HG02981 (cell line): ENCODE measurements around the gene POFUT2.

Experiments used
- ATAC-seq: cut with Tn5 transposase; IDR thresholded peaks from one replicate; pipeline ENCODE4 v1.9.1; 2021; ENCODE audit warnings: mild to moderate bottlenecking, moderate library complexity; ENCODE audit not compliant: unreplicated experiment

The POFUT2 gene

DNA sequence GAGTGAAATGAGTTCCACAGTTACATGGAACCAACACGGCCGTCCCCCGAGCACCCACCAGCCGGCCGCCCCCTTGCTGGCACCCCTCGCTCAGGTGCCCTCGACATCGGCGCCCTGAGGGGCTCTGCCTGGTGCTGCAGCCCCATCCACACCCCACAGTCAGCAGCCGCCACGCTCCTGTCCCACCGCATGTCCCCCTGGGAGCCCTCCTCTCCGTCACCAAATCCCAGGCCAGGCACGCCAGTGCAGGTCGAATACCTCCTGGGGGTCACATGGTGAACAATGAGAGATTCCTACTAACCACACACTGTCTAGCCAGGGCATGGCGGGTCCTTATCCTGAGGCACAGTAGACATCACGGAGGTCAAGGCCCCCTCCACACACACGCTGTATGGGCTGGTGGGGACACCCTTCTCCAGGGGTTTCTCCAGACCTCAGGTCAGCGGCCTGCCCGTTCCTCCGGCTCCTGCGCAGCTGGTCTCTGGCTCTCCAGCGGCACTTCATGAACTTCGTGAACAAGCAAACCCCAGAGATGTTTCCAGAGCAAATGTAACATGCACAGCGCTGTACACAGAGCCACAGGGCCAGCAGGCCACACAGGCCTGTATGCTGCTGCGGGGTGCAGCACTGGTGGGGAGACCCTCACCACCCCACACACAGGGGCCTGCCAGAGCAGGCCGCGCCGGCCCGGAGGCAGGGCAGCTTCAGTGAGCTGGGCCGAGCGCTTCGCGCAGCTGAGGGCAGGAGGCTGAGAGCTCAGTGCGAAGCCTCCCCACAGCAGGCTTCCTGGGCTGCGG, 21.8 kb downstream of the POFUT2 start:
- ATAC-seq, result no peak

DNA sequence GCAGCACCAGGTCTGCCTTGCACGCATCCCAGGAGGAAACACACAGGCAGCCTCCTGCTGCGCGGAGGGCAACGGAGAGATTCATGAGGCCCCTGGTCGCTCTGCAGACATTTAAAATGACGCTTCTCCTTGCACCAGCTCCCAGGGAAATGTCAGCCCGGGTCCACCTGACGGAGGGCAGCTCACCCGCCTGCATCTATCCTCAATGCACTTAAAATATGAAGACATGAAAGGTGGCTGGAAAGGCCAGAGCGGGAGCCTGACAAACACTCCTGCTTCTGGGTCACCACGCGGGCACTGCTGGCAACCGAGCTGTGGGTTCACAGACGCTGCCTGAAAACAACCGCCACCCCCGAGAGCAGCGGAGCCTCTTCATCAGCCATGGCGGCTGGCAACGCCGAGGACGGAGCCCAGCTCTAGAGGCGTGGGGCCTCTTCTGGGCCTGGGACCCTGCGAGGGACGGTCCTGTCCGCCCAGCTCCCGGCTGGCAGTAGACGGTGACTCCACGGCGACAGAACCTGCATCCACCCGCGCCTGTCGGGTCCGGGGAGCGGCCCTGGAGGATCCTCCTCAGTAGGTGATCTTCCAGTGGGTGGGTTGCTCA, 22.7 kb downstream of the POFUT2 start:
- no peak for ATAC-seq

DNA sequence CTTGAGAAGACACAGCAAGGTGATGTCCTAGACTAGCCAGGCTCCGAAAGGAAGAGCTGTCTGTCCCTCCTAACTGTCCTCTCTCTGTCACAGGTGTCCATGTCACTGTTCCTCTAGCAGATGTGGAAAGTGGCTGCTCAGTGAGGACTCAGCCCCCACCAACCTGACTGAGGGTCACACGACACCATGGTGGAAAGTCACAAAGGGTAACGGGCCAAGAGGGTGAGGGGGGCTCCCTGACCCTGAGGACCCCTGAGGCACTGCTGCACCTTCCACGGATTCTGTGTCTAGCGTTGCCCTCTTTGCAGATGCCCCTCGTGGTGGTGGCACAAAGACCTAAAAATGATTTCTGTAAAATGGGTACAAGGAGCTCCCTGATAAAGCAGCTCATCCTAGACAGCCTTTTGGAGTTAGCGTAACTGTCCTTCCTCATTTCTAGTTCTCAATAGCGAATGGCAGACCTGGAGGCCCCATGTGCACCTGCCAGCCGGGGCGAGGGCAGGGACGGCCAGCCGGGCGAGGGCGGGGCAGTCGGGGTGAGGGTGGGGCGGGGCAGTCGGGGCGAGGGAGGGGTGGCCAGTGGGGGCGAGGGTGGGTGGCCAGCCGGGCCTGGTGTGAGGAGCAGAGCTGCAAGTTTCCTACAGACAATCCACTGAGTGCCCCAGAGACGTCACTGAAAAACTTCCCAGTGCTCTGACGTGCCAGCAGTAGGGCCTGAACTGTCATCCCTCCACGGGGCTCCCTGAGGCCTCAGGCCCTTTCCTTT, 23.4 kb downstream of the POFUT2 start:
- ATAC-seq, result no peak

DNA sequence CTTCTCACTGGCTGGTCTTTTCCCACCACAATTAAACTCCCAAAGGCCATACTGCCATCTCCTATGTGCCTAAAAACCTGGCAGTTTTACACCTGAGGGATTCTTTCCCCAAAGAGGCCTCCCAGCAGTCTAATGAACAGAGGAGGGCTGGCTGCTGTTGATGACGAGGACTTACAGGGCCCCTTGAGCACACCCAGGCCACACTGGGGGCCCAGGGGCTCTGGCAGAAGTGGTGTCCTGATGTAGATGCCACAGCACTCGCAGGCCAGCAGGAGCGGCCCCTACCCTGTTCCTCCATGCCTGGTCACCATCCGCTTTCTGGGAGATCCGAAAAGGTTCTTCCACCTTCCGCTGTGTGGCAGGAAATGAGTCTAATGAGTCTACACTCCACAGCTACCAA, 24.2 kb downstream of the POFUT2 start:
- no peak for ATAC-seq

DNA sequence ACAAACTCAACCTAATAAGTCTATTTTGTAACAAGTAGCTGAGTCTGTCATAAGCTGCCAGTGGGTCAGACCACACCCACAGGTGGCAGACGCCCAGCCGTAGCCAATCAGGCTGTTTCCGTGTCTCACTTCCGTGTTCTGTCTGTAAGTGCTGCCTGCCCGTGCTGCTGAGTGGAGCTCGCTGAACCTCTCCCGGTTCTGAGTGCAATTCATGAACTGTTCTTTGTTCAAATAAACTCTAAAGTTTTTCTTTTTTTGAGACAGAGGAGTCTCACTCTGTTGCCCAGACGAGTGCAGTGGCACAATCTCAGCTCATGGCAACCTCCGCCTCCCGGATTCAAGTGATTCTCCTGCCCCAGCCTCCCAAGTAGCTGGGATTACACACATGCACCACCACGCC, 25.1 kb downstream of the POFUT2 start:
- no peak for ATAC-seq

DNA sequence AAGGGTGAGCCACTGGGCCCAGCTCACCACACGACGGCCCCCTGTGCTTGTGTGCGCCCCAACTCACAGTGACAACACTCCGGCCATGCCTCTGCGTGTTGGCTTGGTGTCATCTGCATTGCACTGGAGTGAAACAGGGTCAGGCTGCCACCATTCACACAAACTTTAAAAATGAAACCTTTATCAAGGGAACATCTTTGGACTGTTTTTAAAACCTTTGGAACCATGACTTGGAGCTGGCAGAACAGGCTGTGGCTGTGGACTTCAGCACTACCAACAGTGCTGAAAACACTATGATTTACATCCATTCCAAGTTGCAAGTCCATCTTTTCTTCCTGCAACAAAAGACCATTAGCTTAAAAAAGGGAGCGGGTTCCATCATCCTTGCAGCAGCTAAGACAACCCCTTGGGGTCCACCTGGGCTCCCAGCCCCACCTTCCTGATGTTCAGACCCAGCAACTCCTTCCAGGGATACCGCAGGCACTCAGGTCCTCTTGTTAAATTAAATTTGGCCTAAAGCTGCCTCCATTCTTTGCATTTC, 25.6 kb downstream of the POFUT2 start:
- ATAC-seq, result no peak

DNA sequence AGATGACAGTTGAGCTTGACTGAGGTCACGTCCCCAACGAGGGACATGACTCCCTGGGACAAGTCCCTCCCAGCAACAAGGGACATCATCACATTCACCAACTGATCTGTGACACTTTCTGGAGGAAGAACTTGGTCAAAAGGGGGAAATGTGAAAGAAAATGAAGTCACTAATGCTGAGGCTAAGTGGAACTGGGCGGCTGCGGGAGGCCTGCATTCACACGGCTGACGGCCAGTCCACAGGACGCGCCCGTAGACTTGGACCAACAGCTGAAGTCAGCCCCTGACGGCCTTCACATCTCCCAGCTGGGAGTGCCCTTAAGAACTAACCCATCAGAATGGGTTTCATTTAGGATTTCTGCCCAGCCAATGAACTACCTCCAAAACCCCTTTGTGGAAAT, 26.6 kb downstream of the POFUT2 start:
- no peak for ATAC-seq

DNA sequence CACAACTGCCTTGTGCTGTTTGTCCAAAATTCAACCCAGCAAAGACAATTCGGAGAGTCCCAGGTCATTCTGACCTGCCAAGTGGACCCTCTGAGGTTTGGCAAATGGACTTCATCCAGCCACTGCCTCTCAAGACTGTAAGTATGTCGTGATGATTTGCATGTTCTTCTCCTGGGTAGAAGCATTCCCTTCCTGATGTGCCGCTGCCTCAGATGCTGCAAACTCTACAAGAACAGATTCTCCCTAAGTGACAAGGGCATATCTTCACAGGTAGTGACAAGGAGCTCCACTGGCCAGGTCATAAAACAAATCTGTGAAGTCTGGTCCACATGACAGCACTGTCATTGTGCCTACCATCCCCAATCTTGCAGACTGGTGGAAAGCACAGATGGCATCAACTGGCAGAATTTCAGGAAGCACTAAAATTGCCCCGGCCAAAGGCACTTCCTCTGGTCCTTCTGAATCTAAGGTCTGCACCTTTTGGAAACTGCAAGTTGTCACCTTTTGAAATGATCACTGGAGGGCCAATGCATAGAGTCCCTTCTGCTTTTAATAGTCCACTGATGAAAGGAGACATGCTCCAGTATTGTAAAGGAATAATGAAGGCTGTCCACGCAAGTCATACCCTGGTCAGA, 27.4 kb downstream of the POFUT2 start:
- ATAC-seq, result no peak

DNA sequence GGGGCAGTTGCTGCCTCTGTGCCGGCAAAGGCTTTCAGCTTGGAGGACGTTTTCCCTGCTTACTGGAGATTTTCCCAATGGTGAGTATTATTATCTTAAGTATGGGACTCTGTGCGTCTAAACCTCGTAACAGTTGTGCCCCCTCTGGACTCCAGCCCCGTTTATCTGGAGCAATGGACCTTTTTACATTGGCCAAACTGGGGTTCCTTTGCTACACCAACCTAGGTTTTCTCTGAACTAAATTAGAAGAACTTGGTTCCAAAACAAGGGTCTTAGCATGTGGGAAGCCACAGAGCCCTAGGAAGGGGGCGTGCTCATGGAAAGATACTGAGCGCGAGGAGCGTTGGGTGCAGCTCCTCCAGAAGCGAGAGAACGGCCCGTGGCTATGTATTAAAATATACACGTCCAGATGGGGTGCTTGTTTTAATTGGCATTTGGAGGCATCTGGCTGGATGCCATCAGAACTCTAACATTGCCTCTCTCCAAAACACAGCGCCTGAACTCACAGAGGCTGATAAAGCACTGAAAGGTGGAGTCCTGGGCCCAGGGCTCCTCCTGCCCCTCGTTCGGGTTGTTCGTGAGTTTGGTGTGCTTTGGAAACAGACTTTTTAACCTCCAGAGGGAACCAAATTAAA, 28.4 kb downstream of the POFUT2 start:
- no peak for ATAC-seq

DNA sequence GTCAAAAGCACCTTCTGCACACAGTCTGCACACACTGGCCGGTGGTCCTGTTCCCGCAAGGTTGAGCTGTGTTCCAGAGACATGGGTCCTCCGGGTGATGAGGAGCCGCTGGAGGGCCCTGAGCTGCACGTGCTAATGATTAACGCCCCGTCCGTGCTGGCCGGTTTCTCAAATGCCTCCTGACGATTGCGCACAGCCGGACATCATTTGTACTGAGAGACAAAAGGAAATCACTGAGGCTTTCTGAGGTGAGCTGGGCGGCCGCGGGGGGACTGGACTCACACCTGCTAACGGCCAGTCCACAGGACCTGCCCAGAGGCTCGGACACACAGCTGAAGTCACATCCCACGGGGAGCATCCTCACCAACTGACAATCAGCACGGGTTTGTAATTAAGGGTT, 29.2 kb downstream of the POFUT2 start:
- no peak for ATAC-seq

DNA sequence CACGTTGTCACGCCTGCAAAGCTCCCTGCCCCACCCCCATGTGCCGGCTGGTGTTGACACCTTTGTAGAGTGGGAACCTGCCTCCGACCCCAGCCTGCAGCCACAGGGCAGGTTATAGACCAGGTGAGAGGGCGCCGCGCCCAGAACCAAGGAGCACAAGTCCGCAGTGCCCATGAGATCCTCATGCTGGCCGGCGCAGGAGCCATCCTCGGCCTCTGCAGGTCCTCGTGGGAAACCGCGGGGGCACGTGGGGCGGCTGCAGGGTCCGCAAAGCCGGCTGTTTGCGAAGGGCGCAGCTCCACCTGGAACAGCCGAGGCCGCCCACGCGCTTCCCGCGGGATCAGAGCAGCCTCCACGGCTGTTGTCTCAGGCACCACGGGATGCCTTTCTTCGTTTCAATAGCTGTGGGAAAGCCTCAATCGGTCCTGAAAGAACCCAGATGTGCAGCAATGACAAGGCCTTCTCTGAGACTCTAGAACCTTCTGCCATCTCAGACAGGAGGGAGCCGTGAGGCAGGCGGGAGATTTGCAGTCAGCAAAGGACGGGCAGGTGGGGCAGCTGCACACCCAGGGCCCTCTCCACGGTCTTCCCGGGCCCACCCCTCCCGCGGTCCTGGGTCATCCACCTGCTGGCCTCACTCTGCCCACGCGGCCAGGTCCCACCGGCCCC, 29.9 kb downstream of the POFUT2 start:
- ATAC-seq, result no peak

DNA sequence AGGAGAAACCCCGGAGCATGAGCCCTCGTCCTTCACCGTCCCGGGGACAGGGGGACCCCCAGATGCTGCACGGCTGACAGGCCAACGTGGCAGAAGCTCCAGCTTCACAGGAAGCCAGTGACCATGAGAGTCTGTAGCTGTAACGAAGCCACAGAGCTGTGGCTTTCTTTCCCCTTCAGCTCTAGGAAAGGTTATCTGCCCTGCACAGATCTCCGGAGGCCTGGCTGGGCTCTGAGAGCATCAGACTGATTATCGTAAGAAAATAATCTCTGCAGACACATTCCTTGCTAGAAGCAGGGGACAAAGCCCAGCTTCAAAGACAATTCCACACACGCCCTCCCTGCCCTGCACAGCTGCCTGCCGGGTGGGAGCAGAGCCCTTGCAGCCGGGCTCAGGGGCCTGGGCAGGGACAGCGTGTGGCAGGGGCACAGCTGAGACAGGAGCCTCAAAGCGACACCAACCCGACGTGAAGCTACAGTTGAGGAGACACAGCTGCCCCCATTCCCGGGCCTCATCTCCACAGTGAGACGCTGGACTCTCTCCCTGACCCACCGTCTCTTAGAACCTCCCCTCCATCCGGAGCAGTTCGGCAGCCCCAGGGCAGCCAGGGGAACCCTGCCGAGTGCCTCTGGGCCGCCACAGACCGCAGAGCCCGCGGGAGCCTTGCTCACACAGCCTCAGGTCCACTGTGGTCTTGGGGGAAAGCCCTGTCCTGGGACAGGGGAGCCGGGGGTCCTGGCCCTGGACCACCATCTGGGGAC, 30.6 kb downstream of the POFUT2 start:
- no peak for ATAC-seq

DNA sequence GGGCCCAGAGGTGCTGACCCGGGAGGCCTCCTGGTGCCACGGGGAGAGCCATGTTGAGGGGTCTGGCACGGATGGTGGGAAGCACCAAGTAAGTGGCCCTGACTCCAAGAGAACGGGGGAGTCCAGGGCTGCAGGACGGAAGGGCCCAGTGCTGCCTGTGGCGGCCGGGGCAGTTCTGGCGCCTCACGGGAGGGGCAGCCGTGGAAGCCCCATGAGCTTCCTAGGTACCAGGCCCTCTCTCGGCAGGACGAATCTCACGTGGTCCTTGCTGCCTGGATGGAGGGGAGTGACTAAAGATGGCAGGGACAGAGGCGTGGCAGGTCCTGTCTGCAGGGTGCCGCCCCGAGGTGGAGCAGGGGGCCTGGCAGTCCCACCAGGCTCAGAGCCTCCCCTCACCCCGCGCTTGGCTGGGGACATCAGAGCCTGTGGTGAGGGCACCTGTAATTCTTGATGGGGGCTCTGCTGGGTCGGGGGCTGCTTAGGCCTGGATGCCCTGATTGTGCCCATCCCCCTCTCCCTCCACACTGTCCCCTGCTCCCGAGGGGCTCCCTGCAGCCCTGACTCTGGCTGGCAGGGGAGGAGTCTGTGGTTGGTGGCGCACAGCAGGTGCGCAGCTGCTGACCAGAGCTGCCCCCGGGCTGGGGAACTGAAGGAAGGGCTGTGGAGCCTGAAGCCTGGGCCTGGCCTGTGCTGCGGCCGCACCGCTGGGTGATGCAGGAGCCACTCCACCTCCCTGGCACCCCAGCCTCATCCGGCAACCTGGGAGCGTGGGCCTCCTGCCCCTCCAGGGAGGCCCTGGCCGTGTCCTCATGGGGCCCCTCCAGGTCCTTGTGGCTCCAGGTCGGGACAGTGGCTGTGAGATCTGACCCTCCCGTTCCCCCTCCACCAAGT, 31.4 kb downstream of the POFUT2 start:
- ATAC-seq, result no peak

DNA sequence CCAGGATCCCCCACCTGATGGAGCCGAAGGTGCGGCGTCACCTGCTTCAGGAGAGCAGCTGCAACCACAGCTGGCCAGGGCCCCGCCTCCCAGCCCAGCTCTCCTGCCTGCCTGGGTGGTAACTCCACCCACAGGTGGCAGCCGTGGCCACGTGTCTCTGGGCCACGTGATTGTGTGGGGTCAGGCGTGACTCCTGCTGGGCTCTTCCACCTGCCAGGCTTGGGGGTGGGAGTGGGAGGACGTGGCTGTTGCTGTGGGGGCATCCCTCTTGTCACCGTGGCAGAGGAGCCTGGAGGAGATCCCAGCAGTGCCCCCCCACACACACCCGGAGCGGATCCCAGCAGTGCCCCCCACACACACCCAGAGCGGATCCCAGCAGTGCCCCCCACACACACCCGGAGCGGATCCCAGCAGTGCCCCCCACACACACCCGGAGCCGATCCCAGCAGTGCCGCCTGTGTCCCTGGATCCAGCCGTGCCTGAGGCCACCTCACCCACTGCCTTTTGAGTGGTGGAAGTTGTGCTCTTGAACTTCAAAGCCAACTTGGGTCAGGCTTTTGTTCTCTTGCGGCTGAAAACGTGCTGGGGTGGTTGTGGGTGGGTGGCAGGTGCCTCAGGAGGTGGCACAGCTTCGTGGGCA, 32.2 kb downstream of the POFUT2 start:
- ATAC-seq, result no peak

DNA sequence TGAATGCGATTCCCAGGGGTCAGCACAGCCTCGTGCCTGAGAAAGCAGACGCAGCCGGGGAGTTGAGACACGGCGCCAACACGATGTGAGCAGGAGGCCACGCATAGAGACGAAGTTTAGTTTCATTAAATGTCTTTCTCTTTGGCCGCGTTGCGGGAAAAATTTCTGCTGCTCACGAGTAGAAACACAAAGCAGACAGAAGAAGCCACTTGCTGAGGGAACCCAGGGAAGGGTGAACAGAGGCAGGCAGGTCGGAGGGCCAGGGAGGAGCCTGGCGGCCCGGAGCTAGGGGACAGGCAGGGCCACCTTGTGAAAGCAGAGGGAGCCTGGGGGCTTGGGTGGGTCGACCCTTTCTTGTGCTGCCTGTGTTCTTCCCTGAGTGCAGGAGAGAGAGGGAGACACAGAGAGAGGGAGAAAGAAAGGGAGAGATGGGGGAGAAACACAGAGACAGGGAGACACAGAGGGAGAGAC, 33.2 kb downstream of the POFUT2 start:
- ATAC-seq, result no peak

DNA sequence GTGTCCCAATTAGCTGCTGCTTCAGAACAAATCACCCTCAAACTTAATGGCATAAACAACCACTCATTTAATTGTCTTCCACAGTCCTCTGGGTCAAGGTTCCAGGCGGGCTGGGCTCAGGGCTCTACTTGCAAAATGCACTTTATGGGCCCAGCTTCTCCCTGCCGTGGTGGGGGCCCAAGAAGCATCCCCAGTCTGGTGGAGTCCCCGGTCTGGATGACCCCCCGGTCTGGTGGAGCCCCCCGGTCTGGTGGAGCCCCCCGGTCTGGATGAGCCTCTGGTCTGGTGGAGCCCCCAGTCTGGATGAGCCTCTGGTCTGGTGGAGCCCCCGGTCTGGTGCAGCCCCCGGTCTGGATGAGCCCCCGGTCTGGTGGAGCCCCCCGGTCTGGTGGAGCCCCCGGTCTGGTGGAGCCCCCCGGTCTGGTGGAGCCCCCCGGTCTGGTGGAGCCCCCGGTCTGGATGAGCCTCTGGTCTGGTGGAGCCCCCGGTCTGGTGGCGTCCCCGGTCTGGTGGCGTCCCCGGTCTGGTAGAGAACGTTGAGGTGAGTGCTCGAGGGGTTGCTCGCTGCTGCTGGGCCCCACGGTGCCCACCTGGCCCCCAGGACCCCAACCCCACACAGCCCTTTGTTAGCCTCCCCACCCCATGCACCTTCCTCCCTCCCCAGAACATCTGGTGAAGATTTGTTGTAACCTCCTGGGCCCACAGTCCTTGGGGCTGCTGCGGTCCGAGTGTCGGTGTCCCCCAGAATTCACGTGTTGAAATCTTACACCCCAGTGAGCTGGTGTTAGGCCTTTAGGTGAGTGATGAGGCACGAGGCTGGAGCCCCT, 33.8 kb downstream of the POFUT2 start:
- no peak for ATAC-seq

DNA sequence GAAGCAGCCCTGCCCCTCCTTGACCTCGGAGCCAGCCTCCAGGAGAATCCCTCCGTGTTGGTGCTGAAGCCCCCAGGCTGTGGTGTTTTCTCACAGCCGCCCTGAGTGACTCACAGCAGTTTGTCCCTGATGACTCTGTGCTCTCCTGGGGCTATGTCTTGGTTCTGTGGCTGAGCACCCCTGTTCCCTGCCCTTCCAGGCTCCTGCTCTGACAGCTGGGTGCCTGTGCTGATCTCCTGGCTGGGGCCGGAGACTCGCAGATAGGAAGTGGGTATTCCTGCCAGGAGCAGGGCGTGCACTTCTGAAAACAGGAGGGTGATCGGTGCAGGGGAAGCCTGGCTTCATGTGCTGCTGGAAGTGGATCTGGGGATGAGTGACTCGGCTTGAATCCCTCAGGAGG, 34.5 kb downstream of the POFUT2 start:
- no peak for ATAC-seq
